Measurements from ENCODE around the gene IL17C. TPM values are rescaled to one million over a fixed set of nuclear protein-coding genes. Genes with fewer than 3 reads are reported as not detected.

The IL17C gene
- polyA plus RNA-seq, 2 of the 4 experiments (the other 2 are of a cell fraction), result not detected

- H3K9me3 ChIP-seq, result no peaks in the 10 kb centered on the region
- WGBS (ENCODE audit: missing lambda C conversion rate), result 85% methylated on average over 18 of the region's 19 CpGs
- CTCF ChIA-PET, result interaction anchor here (1.2 kb wide), 1 partner anchor 28 kb away, joined by 4 read pairs; no protein-coding TSS in a partner anchor
- no peak overlapping the region for H3K4me2 ChIP-seq
- H3K4me3 ChIP-seq, result no peak overlapping the region
- FAIRE-seq, result no peak
- POLR2A ChIA-PET, result no interaction called here
- no peak overlapping the region for H3K27ac ChIP-seq
- no peak for ATAC-seq
- TF ChIP-seq, protein P1, sequence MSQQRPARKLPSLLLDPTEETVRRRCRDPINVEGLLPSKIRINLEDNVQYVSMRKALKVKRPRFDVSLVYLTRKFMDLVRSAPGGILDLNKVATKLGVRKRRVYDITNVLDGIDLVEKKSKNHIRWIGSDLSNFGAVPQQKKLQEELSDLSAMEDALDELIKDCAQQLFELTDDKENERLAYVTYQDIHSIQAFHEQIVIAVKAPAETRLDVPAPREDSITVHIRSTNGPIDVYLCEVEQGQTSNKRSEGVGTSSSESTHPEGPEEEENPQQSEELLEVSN (IDR thresholded peaks at IDR 0.05; ENCODE audit: borderline replicate concordance, low read depth), result no peak
- no peak for TF ChIP-seq KDM1A (IDR thresholded peaks at IDR 0.05; ENCODE audit: low read depth)
- no peak for TF ChIP-seq CBX2 (IDR thresholded peaks at IDR 0.05; ENCODE audit: borderline replicate concordance, low read depth)
- no peak for TF ChIP-seq ZSCAN20 (CRISPR knock-in tag; IDR thresholded peaks at IDR 0.05)
- TF ChIP-seq EHF (CRISPR knock-in tag; IDR thresholded peaks at IDR 0.05), result no peak
- no peak for TF ChIP-seq HMGXB4 (CRISPR knock-in tag; IDR thresholded peaks at IDR 0.05; ENCODE audit: borderline replicate concordance)
- TF ChIP-seq NPAS2 (CRISPR knock-in tag; IDR thresholded peaks at IDR 0.05; ENCODE audit: borderline replicate concordance), result no peak
- TF ChIP-seq NR3C1 (IDR thresholded peaks at IDR 0.05), result no peak
- TF ChIP-seq RCOR1 (IDR thresholded peaks at IDR 0.05; ENCODE audit: low read depth, low read length), result no peak
- TF ChIP-seq JUNB (IDR thresholded peaks at IDR 0.05), result no peak
- TF ChIP-seq USF2 (IDR thresholded peaks at IDR 0.05), result no peak
- no peak for TF ChIP-seq POLR2AphosphoS2 (conservative IDR thresholded peaks at IDR 0.05; ENCODE audit: low read length)
- H3K4me1 ChIP-seq, result no peaks in the 10 kb centered on the region
- DNase-seq (ENCODE audit: low read depth in 1 of 2, low spot score in 1 of 2), result no peak
These were observed 24.2 kb upstream of the IL17C start for GRCh38 chr16:88613911-88614817.

DNA sequence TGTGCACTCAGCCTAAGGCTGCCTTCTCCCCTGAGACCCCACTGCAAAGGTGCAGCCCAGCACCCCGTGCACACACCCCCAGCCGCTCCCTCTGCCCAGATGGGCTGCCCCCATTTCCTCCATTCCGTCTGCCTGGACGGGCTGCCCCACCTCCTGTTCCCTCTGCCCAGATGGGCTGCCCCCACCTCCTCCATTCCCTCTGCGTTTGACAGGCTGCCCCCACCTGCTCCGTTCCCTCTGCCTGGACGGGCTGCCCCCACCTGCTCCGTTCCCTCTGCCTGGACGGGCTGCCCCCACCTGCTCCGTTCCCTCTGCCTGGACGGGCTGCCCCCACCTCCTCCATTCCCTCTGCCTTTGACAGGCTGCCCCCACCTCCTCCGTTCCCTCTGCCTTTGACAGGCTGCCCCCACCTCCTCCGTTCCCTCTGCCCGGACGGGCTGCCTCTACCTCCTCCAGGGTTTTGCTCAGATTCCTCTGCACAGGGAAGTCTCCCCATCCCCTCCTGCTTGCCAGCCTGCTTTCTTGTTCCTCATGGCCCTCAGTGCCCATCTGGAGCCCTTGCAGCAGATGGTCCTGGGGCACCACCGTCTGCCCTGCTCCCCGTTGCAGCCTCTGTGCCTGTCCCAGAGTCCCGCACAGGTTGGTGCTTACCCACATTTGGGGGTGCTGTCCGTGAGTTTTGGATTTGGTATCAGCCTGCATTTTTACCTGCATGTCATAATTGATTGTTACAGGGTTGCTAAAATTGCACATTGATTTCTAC is 23.4 kb upstream of the IL17C start:
- 94% methylated on average over 15 of the region's 19 CpGs for WGBS (ENCODE audit: missing lambda C conversion rate)
- ATAC-seq, result no peak
- no peak overlapping the region for H3K27ac ChIP-seq
- no peaks in the 10 kb centered on the region for H3K9me3 ChIP-seq
- ChIA-PET POLR2A (no interaction called here), CTCF (interaction anchor here (1.2 kb wide), 1 partner anchor 27 kb away, joined by 4 read pairs; no protein-coding TSS in a partner anchor)
- no peak overlapping the region for H3K4me3 ChIP-seq
- no peak for DNase-seq (ENCODE audit: low read depth in 1 of 2, low spot score in 1 of 2)
- TF ChIP-seq FOSL2 (IDR thresholded peaks at IDR 0.05) (no peak), FOSL2 (CRISPR knock-in tag; IDR thresholded peaks at IDR 0.05) (no peak), SMC3 (IDR thresholded peaks at IDR 0.05) (no peak), HOXB13 (CRISPR knock-in tag; IDR thresholded peaks at IDR 0.05; ENCODE audit: low read depth) (no peak), BHLHE40 (IDR thresholded peaks at IDR 0.05; ENCODE audit: low read depth, low read length) (no peak), ZC3H11A (IDR thresholded peaks at IDR 0.05) (no peak), RNF2 (IDR thresholded peaks at IDR 0.05; ENCODE audit: borderline replicate concordance, low read depth) (no peak), HOXB5 (CRISPR knock-in tag; IDR thresholded peaks at IDR 0.05) (no peak), GATA3 (IDR thresholded peaks at IDR 0.05; ENCODE audit: borderline replicate concordance) (no peak), CEBPB (IDR thresholded peaks at IDR 0.05) (no peak), JUNB (IDR thresholded peaks at IDR 0.05) (no peak), ESRRA (IDR thresholded peaks at IDR 0.05; ENCODE audit: borderline replicate concordance, low read length) (no peak)
- TF ChIP-seq, protein P2, sequence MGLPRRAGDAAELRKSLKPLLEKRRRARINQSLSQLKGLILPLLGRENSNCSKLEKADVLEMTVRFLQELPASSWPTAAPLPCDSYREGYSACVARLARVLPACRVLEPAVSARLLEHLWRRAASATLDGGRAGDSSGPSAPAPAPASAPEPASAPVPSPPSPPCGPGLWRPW (IDR thresholded peaks at IDR 0.05), result no peak
- TF ChIP-seq, protein P1 (IDR thresholded peaks at IDR 0.05; ENCODE audit: borderline replicate concordance, low read depth), result no peak
- no peak for FAIRE-seq
- no peaks in the 10 kb centered on the region for H3K4me1 ChIP-seq
- no peak overlapping the region for H3K4me2 ChIP-seq

All from A549 (cell line).